Stimulated activated CD8-positive, alpha-beta memory T cell treated with anti-CD3 and anti-CD28 coated beads, Interleukin-2, amount 100 ng/mL, for 48 hours (primary cell): ENCODE results near the gene TAF11L2.
"Not testable (repeated sequence)": the region's sequence is repeated elsewhere in the genome, so short reads cannot be mapped to it uniquely, and the experiment has no call there.

ENCODE experiments used
- DNase-seq, 2 donors: peaks; one replicate each; pipeline ENCODE4 v3.0.0-alpha.2; 2020; ENCODE audit warnings: low read depth in 2 of 2

Gene TAF11L2

GRCh38 chr5:17526504-17526903 lies 28.5 kb downstream of the TAF11L2 start:
- DNase-seq: not testable (repeated sequence)

- not testable (repeated sequence) for DNase-seq
Observed at GRCh38 chr5:17528369-17528768, 30.3 kb downstream of the TAF11L2 start, which contains the start of gene TAF11L6. Gene TAF11L6, plus strand, starts transcription at chr5:17528669.
